Endometrial microvascular endothelial cells (primary cell): ENCODE measurements around the gene MED13L. TPM values are rescaled to one million over a fixed set of nuclear protein-coding genes. Genes with fewer than 3 reads are reported as not detected.

ENCODE experiments used
- in situ Hi-C: cut with HindIII; loops from 2 replicates; pipeline ENCODE4 v1.10.0; 2017; ENCODE audit warnings: low sequenced_read_pairs, low pct_unique_long_range_greater_than_20kb; ENCODE audit errors: inconsistent ontology term
- total RNA-seq: library from RNA; depleted of rRNA; stranded (reverse); fragments of >200 nt; gene quantifications from one replicate; pipeline ENCODE4 v1.2.3, GENCODE V29; 2015; ENCODE audit errors: inconsistent ontology term

The MED13L gene
- total RNA-seq, 1 donor from 2014 or later: 43.1 TPM

- in situ Hi-C loops: no loop called here
These were observed 29.0 kb upstream of the MED13L start for GRCh38 chr12:116306506-116306905.

GRCh38 chr12:116304621-116305020 lies 27.1 kb upstream of the MED13L start:
- in situ Hi-C loops: no loop called here

GRCh38 chr12:116303929-116304328 lies 26.4 kb upstream of the MED13L start:
- in situ Hi-C loops: no loop called here

- in situ Hi-C loops: no loop called here
These were observed 25.6 kb upstream of the MED13L start for GRCh38 chr12:116303066-116303465.

GRCh38 chr12:116302166-116303058 lies 24.9 kb upstream of the MED13L start:
- in situ Hi-C loops: no loop called here

GRCh38 chr12:116301621-116302020 lies 24.1 kb upstream of the MED13L start:
- in situ Hi-C loops: no loop called here

GRCh38 chr12:116299665-116300328 lies 22.3 kb upstream of the MED13L start:
- in situ Hi-C loops: no loop called here

- in situ Hi-C loops: no loop called here
These were observed 21.6 kb upstream of the MED13L start for GRCh38 chr12:116299064-116299463.

- in situ Hi-C loops: no loop called here
These were observed 21.1 kb upstream of the MED13L start for GRCh38 chr12:116298578-116298977.

- in situ Hi-C loops: no loop called here
These were observed 19.8 kb upstream of the MED13L start for GRCh38 chr12:116297224-116297834.

GRCh38 chr12:116295327-116296263 lies 18.1 kb upstream of the MED13L start:
- in situ Hi-C loops: no loop called here

GRCh38 chr12:116294454-116295165 lies 17.1 kb upstream of the MED13L start:
- in situ Hi-C loops: no loop called here

- in situ Hi-C loops: no loop called here
These were observed 16.4 kb upstream of the MED13L start for GRCh38 chr12:116293687-116294453.

- in situ Hi-C loops: no loop called here
These were observed 13.7 kb upstream of the MED13L start for GRCh38 chr12:116291218-116291617.

GRCh38 chr12:116288735-116289134 lies 11.2 kb upstream of the MED13L start:
- in situ Hi-C loops: no loop called here

GRCh38 chr12:116287842-116288301 lies 10.4 kb upstream of the MED13L start:
- in situ Hi-C loops: no loop called here

- in situ Hi-C loops: no loop called here
These were observed 6.9 kb upstream of the MED13L start for GRCh38 chr12:116284396-116284795.
